Fibroblast of the aortic adventitia (primary cell): Measurements from ENCODE around the gene IZUMO4. TPM values are rescaled to one million over a fixed set of nuclear protein-coding genes. Genes with fewer than 3 reads are reported as not detected.

Experiments
- DNase-seq: peaks from one replicate; pipeline ENCODE4 v3.0.0-alpha.2; 2010; ENCODE audit warnings: low read depth
- H3K4me3 ChIP-seq: 2 replicates; pipeline ENCODE4 v1.5.1; 2011; ENCODE audit warnings: low read depth, mild to moderate bottlenecking, control low read depth, low read length, moderate library complexity
- CTCF ChIP-seq: IDR thresholded peaks from 2 replicates; pipeline ENCODE4 v1.5.1; 2011; ENCODE audit warnings: mild to moderate bottlenecking, low read length, control low read depth, inconsistent platforms; ENCODE audit not compliant: insufficient read depth
- total RNA-seq: library from RNA; depleted of rRNA; stranded (reverse); fragments of >200 nt; gene quantifications from 2 replicates; pipeline ENCODE4 v1.2.3, GENCODE V29; 2012; ENCODE audit warnings: low replicate concordance

The IZUMO4 gene
- total RNA-seq, 1 donor, result 1.4 TPM

GRCh38 chr19:2135474-2136402, 39.0 kb downstream of the IZUMO4 start:
- no peak overlapping the region for H3K4me3 ChIP-seq
- no peak for TF ChIP-seq CTCF
- DNase-seq, result no peak

- no peak for TF ChIP-seq CTCF
- no peak overlapping the region for H3K4me3 ChIP-seq
- DNase-seq, result no peak
Measured at GRCh38 chr19:2136796-2137195, 40.1 kb downstream of the IZUMO4 start.

- no peak for TF ChIP-seq CTCF
- no peak for DNase-seq
Measured at GRCh38 chr19:2138061-2138728, 41.5 kb downstream of the IZUMO4 start.

GRCh38 chr19:2139385-2140137, 42.8 kb downstream of the IZUMO4 start:
- TF ChIP-seq CTCF, result no peak
- H3K4me3 ChIP-seq, result no peak overlapping the region
- no peak for DNase-seq

More at GRCh38 chr19:2138061-2138728, 41.5 kb downstream of the IZUMO4 start:
- H3K4me3 ChIP-seq, result no peak overlapping the region

GRCh38 chr19:2140138-2140569, 43.4 kb downstream of the IZUMO4 start:
- no peak for DNase-seq
- no peak overlapping the region for H3K4me3 ChIP-seq
- TF ChIP-seq CTCF, result no peak

- no peak for DNase-seq
- H3K4me3 ChIP-seq, result no peak overlapping the region
- no peak for TF ChIP-seq CTCF
Measured at GRCh38 chr19:2142173-2142829, 45.6 kb downstream of the IZUMO4 start.
